ENCODE data around the gene ABHD6.
A peak's percentile ranks its signal among the peaks of the same experiment; 100 is the strongest.
"Not testable (repeated sequence)": the region's sequence is repeated elsewhere in the genome, so short reads cannot be mapped to it uniquely, and the experiment has no call there.

The ABHD6 gene

GRCh38 chr3:58237238-58237940 is at the start of gene ABHD6:
Gene ABHD6 (plus strand): TSS chr3:58237792. CDS start chr3:58256587, 18,795 bp downstream.
- DNase-seq (ENCODE audit: low read depth) = peak; percentile 58

- no peak for DNase-seq (ENCODE audit: low read depth)
Measured at GRCh38 chr3:58188173-58188564, 49.4 kb upstream of the ABHD6 start.

DNA sequence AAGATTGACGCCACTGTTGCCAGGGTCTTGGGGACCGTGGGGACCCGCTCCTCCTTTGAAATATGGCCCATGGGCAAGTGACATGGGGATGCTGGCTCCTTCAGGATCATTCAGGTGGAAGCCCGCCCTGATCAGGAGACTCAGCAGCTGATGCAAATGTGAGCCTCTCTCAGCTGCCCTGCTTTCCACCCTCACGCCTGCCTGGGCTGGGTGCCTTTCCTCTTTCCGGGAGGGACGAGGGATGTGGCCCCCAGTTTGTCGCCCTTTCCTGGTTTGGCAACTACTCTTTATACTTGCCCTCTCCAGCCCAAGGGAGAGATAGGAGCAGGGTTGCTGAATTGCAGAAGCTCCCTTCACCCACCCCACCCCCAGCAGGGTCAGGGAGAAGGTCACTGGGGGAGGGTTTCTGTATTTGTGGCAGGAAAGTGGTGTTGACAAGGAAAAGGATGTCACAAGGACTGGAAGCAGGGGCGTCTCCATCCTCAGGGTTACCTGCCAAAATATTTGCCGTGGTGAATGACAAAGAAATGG is 48.6 kb upstream of the ABHD6 start:
- no peak for DNase-seq (ENCODE audit: low read depth)

DNA sequence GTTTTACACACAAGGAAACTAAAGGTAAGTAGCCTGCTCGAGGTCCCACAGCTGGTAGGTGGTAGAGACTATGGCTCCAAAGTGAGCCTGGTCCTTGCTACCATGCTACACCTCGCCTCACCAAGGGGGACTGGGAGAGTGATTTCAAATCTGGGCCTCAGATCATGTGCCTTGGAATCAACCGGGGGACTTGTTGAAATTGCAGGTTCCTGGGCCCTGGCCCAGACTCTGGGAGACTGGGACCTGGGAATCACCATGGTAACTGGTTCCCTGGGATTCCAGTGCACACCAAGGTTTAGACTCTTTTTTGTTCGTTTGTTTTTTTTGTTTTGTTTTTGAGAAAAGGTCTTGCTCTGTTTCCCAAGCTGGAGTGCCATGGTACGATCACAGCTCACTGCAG is 47.9 kb upstream of the ABHD6 start:
- no peak for DNase-seq (ENCODE audit: low read depth)

GRCh38 chr3:58190291-58190690 is 47.3 kb upstream of the ABHD6 start:
- DNase-seq (ENCODE audit: low read depth) = no peak

GRCh38 chr3:58190882-58191281 is 46.7 kb upstream of the ABHD6 start:
- no peak for DNase-seq (ENCODE audit: low read depth)

GRCh38 chr3:58191361-58191991 is 46.1 kb upstream of the ABHD6 start:
- DNase-seq (ENCODE audit: low read depth) = no peak

DNA sequence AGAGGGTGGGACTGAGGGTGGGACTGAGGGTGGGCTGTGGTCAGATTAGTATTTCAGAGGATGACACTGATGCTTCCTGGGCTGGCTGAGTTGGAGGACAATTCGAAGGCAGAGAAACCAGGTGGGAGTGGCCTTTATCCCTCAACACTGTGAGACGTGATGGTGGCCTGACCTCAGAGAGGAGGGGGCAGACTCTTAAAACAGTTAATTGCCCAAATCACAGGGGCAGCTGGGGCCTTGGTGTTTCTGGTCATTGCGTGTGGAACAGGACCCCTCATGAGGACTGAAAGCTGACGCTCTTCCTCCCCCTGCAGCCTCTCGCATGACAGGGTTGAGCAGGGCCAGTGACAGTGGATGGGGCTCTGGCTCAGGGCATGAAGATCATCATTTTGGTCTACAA is 45.5 kb upstream of the ABHD6 start:
- DNase-seq (ENCODE audit: low read depth) = no peak

GRCh38 chr3:58193682-58194407 is 43.7 kb upstream of the ABHD6 start:
- no peak for DNase-seq (ENCODE audit: low read depth)

- no peak for DNase-seq (ENCODE audit: low read depth)
Measured at GRCh38 chr3:58197588-58197987, 40.0 kb upstream of the ABHD6 start.

GRCh38 chr3:58198362-58198761 is 39.2 kb upstream of the ABHD6 start:
- no peak for DNase-seq (ENCODE audit: low read depth)

- DNase-seq (ENCODE audit: low read depth) = no peak
Measured at GRCh38 chr3:58198804-58199203, 38.8 kb upstream of the ABHD6 start.

- no peak for DNase-seq (ENCODE audit: low read depth)
Measured at GRCh38 chr3:58200121-58200709, 37.4 kb upstream of the ABHD6 start.

GRCh38 chr3:58200846-58201355 is 36.7 kb upstream of the ABHD6 start:
- no peak for DNase-seq (ENCODE audit: low read depth)

DNA sequence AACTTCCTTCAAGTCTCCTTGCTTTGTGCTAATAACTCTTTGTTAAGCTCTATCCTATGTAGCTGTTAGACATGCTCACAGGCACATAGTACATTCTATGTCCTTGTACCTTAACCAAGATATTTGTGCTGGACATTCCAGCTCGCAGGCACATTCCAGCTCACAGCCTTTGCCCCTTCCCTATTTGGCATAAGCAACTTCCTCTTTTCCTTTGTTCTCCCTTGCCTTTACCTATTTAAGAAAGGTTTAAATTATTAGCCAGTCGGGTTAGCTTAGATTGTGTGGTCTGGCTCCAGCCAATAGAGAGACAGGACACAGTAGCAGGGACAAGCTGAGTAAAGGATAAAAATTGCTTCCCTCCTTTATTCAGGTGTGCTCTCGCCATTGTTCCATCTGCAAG is 36.1 kb upstream of the ABHD6 start:
- not testable (repeated sequence) for DNase-seq (ENCODE audit: low read depth)

- DNase-seq (ENCODE audit: low read depth) = no peak
Measured at GRCh38 chr3:58202917-58203360, 34.7 kb upstream of the ABHD6 start.

DNA sequence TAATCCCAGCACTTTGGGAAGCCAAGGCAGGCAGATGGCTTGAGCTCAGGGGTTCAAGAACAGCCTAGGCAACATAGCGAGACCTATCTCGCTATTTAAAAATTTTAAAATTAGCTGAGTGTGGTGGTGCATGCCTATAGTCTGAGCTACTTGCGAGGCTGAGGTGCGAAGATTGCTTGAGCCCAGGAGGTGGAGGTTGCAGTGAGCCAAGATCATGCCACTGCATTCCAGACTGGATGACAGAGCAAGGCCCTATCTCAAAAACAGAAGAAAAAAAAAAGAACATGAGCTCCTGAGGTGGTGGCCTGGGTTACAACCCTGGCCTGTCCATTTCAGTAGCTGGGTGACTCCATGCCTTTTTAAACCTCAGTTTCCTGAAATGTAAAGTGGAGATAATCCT is 34.1 kb upstream of the ABHD6 start:
- DNase-seq (ENCODE audit: low read depth) = no peak

- DNase-seq (ENCODE audit: low read depth) = no peak
Measured at GRCh38 chr3:58204720-58205119, 32.9 kb upstream of the ABHD6 start.

DNA sequence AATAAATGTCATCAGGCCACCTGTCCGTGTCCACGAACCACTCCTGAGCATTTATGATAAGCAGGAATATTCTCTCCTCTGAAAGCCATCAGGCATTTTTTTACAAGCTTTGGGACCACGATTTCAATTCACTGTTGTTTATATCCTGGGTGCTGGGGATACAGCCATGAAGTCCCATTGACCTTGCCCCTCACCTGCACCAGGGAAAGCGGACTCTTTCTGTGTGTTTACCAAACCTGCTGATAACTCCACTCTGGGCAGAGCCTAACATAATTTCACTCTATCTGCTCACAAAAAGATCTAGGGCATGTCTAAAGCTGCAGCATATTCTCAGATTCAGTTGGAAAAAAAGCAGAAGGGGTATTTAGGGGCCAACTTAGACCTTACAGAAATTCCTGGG is 31.6 kb upstream of the ABHD6 start:
- DNase-seq (ENCODE audit: low read depth) = no peak

DNA sequence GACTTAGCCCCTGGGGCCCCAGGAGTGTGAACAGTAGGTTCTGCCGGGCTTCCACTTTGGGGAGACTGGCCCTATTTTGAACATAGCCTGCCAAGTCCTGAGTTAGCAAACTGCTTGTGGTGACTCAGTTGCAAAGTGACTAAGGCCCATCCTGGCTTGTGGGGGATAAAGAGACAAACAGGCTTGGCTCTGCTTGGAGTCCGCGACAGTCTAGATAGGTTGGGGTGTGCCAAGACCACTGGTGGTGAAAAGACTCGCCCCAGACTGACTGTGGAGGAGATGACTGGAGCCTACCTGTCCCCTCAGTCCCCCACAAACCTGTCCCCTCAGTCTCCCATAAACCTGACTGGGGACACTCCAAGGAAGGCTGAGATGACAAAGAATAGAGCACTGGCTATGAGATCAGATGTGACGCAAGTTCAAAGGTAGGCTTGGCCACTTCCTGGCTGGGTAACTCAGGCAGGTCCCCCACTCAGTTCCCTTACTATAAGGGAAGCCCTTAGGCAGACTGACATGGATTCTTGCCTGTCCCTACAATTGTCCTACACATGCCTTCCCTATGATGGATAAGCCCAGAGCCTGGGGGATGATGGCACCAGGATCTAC is 31.1 kb upstream of the ABHD6 start:
- DNase-seq (ENCODE audit: low read depth) = no peak

DNA sequence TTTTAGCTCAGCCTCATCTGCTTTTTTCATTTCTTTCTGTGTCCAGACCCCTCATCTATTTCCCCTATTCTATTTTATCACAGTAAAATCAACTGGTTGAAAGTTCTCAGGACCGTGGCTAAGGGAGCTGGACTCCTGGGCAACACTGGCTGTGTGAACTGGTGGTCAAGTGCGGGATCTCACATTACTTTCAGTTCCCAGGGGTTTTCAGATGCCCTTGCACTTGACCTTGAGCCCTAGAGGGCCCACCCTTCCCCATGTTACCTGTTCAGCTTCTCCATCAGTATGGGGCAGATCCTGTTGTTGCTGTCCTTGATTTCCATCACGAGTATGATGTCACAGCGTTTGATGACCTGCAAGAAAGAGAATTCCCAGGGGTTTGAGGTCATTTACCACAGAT is 29.6 kb upstream of the ABHD6 start:
- no peak for DNase-seq (ENCODE audit: low read depth)

DNA sequence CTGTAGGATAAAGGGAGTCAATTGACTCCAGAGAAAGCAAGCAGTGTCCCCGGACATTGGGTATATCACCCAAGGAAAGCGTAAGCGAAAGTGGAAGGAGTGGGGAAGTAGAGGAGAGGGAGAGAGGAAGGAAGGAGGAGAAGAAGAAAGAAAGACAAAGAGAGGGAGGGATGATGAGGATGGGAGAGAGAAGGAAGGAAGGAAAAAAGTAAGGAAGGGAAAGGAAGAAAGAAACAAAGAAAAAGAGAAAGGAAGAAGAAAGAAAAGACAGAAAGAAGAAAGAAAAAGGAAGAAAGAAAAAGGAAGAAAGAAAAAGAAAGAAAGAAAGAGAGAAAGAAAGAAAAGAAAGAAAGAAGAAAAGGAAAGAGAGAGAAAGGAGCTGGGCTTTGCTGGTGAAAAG is 27.7 kb upstream of the ABHD6 start:
- no peak for DNase-seq (ENCODE audit: low read depth)

Data from T-helper 22 cell (primary cell).